Measurements from ENCODE around the gene RAB38. TPM values are rescaled to one million over a fixed set of nuclear protein-coding genes. Genes with fewer than 3 reads are reported as not detected.

The RAB38 gene
- total RNA-seq, 1 experiment from 2014 or later, result 13.3 TPM

DNA sequence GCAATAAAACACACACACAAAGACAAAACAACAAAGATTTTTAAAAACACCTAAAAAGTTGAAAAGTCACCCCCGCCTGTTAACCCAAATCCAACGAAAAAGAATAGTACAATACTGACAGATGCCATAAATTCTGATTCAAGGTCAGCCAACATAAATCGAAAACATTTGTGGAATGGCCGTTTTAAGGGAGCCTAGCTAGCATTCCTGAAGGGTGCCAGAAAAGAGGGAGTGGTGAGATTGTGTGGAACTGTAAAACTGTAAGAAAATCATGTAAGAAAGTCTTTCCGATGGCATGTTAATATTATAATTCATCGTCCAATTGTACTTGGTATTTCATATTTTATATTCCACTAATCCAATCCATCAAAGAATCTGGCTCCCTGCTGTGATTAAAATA is 75.1 kb downstream of the RAB38 start:
- ChIA-PET CTCF (no interaction called here), POLR2A (no interaction called here)
- no peak overlapping the region for H3K27ac Mint-ChIP-seq
- H3K4me1 Mint-ChIP-seq, result peaks cover 11% of the 10 kb centered on the region
- no peaks in the 10 kb centered on the region for H3K27me3 Mint-ChIP-seq (ENCODE audit: low read depth)
- ATAC-seq (no peak), DNase-seq (ENCODE audit: low spot score) (no peak)
- H3K4me3 Mint-ChIP-seq, result no peak overlapping the region
- no peaks in the 10 kb centered on the region for H3K9me3 Mint-ChIP-seq
- H3K36me3 Mint-ChIP-seq, result no peaks in the 10 kb centered on the region
- no peak for TF ChIP-seq OVOL2 (CRISPR knock-in tag; IDR thresholded peaks at IDR 0.05; ENCODE audit: borderline replicate concordance)
- TF ChIP-seq GRHL2 (CRISPR knock-in tag; IDR thresholded peaks at IDR 0.05; ENCODE audit: insufficient replicate concordance, severe bottlenecking), result no peak
- TF ChIP-seq ARID4B (CRISPR knock-in tag; IDR thresholded peaks at IDR 0.05; ENCODE audit: borderline replicate concordance), result no peak

GRCh38 chr11:88098289-88098688 is 77.0 kb downstream of the RAB38 start:
- ATAC-seq (no peak), DNase-seq (ENCODE audit: low spot score) (no peak)
- Mint-ChIP-seq H3K36me3 (no peaks in the 10 kb centered on the region), H3K9me3 (no peaks in the 10 kb centered on the region), H3K4me3 (no peak overlapping the region), H3K27me3 (ENCODE audit: low read depth) (no peaks in the 10 kb centered on the region), H3K4me1 (peaks cover 2% of the 10 kb centered on the region), H3K27ac (no peak overlapping the region)
- ChIA-PET POLR2A (no interaction called here), CTCF (no interaction called here)
- TF ChIP-seq ZNF263 (CRISPR knock-in tag; IDR thresholded peaks at IDR 0.05; ENCODE audit: low read depth), result no peak
- TF ChIP-seq NFYB (CRISPR knock-in tag; conservative IDR thresholded peaks at IDR 0.05; ENCODE audit: low read depth), result no peak
- no peak for TF ChIP-seq IRF2 (CRISPR knock-in tag; IDR thresholded peaks at IDR 0.05; ENCODE audit: borderline replicate concordance, low read depth)
- no peak for TF ChIP-seq GRHL2 (CRISPR knock-in tag; IDR thresholded peaks at IDR 0.05; ENCODE audit: insufficient replicate concordance, severe bottlenecking)
- no peak for TF ChIP-seq ZNF396 (CRISPR knock-in tag; IDR thresholded peaks at IDR 0.05; ENCODE audit: borderline replicate concordance)
- TF ChIP-seq PREB (CRISPR knock-in tag; IDR thresholded peaks at IDR 0.05; ENCODE audit: borderline replicate concordance), result no peak
- TF ChIP-seq NFATC4 (CRISPR knock-in tag; IDR thresholded peaks at IDR 0.05), result no peak
- TF ChIP-seq ZNF138 (CRISPR knock-in tag; conservative IDR thresholded peaks at IDR 0.05), result no peak
- TF ChIP-seq CDX4 (CRISPR knock-in tag; IDR thresholded peaks at IDR 0.05; ENCODE audit: borderline replicate concordance), result no peak
- no peak for TF ChIP-seq ERG (CRISPR knock-in tag; IDR thresholded peaks at IDR 0.05)
- TF ChIP-seq ZNF532 (CRISPR knock-in tag; IDR thresholded peaks at IDR 0.05; ENCODE audit: borderline replicate concordance), result no peak
- no peak for TF ChIP-seq EMX1 (CRISPR knock-in tag; IDR thresholded peaks at IDR 0.05)
- TF ChIP-seq, protein P1, sequence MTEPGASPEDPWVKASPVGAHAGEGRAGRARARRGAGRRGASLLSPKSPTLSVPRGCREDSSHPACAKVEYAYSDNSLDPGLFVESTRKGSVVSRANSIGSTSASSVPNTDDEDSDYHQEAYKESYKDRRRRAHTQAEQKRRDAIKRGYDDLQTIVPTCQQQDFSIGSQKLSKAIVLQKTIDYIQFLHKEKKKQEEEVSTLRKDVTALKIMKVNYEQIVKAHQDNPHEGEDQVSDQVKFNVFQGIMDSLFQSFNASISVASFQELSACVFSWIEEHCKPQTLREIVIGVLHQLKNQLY (CRISPR knock-in tag; IDR thresholded peaks at IDR 0.05), result no peak
- TF ChIP-seq ZBTB21 (CRISPR knock-in tag; IDR thresholded peaks at IDR 0.05; ENCODE audit: borderline replicate concordance), result no peak

All from WTC11 (cell line).